HepG2 (cell line): ENCODE measurements around the gene CABLES2. TPM values are rescaled to one million over a fixed set of nuclear protein-coding genes. Genes with fewer than 3 reads are reported as not detected.

Experiments
- ARNTL ChIP-seq: sonication (generic); formaldehyde crosslinking; IDR thresholded peaks from 2 replicates; pipeline ENCODE4 v1.4.0; 2020; ENCODE audit warnings: mild to moderate bottlenecking, missing genetic modification reagents
- PITX1 ChIP-seq: sonication (generic); formaldehyde crosslinking; IDR thresholded peaks from 2 replicates; pipeline ENCODE4 v1.5.1; 2020; ENCODE audit warnings: mild to moderate bottlenecking, missing genetic modification reagents
- RFX1 ChIP-seq: fragments of 450-650 bp; IDR thresholded peaks from 2 replicates; pipeline ENCODE4 v1.6.1; 2017
- STAG1 ChIP-seq: sonication (generic); formaldehyde crosslinking; IDR thresholded peaks from 2 replicates; pipeline ENCODE4 v1.4.0; 2020; ENCODE audit warnings: missing genetic modification reagents
- ZNF274 ChIP-seq: sonication (generic); formaldehyde crosslinking; IDR thresholded peaks from 2 replicates; pipeline ENCODE4 v1.5.1; 2020; ENCODE audit warnings: mild to moderate bottlenecking, missing genetic modification reagents
- ZNF557 ChIP-seq: sonication (generic); formaldehyde crosslinking; IDR thresholded peaks from 2 replicates; pipeline ENCODE4 v1.4.0; 2020; ENCODE audit warnings: missing genetic modification reagents
- ZNF747 ChIP-seq: sonication (generic); formaldehyde crosslinking; IDR thresholded peaks from 2 replicates; pipeline ENCODE4 v1.8.1; 2023; ENCODE audit warnings: missing genetic modification reagents, mild to moderate bottlenecking, borderline replicate concordance
- ZNF891 ChIP-seq: sonication (generic); formaldehyde crosslinking; IDR thresholded peaks from 2 replicates; pipeline ENCODE4 v1.5.0; 2020; ENCODE audit warnings: mild to moderate bottlenecking, missing genetic modification reagents
- polyA plus RNA-seq, 8 experiments: library from polyadenylated mRNA; depleted of rRNA in 3 of 8; stranded (reverse) in 7 of 8; unstranded in 1 of 8; fragments of >200 nt; fragmentation: Illumina TruSeq in 4 of 8; extraction: Trizol in 4 of 8; gene quantifications; 2 replicates each; pipeline versions ENCODE4 v1.2.1 to v1.2.3, GENCODE V29; 2011 to 2016; ENCODE audit warnings: low read depth in 4 of 8, missing spikeins in 1 of 8, mixed read lengths in 1 of 8; ENCODE audit not compliant: insufficient read depth in 1 of 8
- total RNA-seq, 5 experiments: library from RNA; depleted of rRNA; stranded (reverse); fragments of >200 nt; fragmentation: Illumina TruSeq; extraction: Trizol; gene quantifications; 2 replicates each; pipeline ENCODE4 v1.2.3, GENCODE V29; 2016; ENCODE audit warnings: low read depth in 1 of 5
- TF ChIP-seq, protein P1 (sequence below): sonication (generic); formaldehyde crosslinking; IDR thresholded peaks from 2 replicates; pipeline ENCODE4 v1.9.0; 2021; ENCODE audit warnings: mild to moderate bottlenecking, missing genetic modification reagents
- TF ChIP-seq, protein P2 (sequence below), 2 experiments: fragments of 450-650 bp in 1 of 2; sonication (generic) in 1 of 2; formaldehyde crosslinking in 1 of 2; IDR thresholded peaks; 2 replicates each; pipeline versions ENCODE4 v1.6.1 to v1.8.0; 2016 to 2022; ENCODE audit warnings: antibody characterized with exemption in 1 of 2, mild to moderate bottlenecking in 1 of 2, missing genetic modification reagents in 1 of 2

CABLES2 gene
- total and polyA plus RNA-seq, 2 of the 13 experiments (the other 11 are each of a cell fraction or from before 2014, with no cell fraction given): 5.2 to 9.7 TPM

DNA sequence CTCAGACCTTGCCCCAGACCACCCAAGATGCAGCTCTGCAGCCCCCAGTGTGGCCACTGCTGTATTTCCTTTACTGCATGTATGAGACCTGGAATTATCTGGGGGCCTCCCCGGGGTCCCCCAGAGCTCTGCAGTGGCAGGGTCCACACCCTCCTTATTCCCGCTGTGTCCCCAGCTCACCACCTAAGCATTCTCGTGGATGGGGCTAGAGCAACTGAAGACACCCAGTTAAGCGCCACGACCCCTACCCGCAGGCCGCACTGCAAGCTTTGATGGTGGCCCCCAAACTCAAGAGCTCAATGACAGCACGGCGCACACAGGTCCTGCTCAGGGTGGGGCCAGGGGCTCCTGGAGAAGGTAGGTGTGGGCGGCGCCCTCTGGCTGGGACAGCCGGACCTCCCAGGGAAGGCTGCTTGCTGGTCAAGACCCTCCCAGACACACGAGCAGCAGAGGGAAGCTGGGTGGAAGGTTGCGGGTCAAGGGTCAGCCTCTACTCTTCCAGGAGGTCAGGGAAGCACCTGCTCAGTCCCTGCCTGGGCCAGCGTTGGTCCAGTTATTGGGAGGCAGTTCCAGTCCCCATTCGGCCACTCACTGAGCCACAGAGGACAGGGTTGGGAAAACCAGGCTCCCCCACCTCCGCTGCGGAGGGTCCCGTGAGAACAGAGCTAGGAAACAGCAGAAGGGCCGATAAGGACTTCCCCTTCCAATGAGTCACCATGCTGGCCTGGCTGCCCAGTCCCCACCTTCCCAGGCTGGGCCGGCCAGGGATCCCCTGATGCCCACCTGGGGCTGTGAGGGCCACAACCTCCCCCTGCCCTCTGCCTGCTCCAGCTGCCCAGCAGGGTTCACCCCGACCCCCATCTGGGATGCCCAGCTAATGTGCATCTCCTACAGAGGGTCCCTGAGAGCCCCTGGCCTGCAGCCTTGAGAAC, 42.9 kb downstream of the CABLES2 start (continued):
- TF ChIP-seq, protein P1, sequence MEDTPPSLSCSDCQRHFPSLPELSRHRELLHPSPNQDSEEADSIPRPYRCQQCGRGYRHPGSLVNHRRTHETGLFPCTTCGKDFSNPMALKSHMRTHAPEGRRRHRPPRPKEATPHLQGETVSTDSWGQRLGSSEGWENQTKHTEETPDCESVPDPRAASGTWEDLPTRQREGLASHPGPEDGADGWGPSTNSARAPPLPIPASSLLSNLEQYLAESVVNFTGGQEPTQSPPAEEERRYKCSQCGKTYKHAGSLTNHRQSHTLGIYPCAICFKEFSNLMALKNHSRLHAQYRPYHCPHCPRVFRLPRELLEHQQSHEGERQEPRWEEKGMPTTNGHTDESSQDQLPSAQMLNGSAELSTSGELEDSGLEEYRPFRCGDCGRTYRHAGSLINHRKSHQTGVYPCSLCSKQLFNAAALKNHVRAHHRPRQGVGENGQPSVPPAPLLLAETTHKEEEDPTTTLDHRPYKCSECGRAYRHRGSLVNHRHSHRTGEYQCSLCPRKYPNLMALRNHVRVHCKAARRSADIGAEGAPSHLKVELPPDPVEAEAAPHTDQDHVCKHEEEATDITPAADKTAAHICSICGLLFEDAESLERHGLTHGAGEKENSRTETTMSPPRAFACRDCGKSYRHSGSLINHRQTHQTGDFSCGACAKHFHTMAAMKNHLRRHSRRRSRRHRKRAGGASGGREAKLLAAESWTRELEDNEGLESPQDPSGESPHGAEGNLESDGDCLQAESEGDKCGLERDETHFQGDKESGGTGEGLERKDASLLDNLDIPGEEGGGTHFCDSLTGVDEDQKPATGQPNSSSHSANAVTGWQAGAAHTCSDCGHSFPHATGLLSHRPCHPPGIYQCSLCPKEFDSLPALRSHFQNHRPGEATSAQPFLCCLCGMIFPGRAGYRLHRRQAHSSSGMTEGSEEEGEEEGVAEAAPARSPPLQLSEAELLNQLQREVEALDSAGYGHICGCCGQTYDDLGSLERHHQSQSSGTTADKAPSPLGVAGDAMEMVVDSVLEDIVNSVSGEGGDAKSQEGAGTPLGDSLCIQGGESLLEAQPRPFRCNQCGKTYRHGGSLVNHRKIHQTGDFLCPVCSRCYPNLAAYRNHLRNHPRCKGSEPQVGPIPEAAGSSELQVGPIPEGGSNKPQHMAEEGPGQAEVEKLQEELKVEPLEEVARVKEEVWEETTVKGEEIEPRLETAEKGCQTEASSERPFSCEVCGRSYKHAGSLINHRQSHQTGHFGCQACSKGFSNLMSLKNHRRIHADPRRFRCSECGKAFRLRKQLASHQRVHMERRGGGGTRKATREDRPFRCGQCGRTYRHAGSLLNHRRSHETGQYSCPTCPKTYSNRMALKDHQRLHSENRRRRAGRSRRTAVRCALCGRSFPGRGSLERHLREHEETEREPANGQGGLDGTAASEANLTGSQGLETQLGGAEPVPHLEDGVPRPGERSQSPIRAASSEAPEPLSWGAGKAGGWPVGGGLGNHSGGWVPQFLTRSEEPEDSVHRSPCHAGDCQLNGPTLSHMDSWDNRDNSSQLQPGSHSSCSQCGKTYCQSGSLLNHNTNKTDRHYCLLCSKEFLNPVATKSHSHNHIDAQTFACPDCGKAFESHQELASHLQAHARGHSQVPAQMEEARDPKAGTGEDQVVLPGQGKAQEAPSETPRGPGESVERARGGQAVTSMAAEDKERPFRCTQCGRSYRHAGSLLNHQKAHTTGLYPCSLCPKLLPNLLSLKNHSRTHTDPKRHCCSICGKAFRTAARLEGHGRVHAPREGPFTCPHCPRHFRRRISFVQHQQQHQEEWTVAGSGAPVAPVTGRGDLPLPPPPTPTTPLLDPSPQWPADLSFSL (CRISPR knock-in tag): no peak
- TF ChIP-seq ZNF747 (no peak), PITX1 (CRISPR knock-in tag) (peak; percentile 11; the same call in 1 of the 2 replicates), ZNF557 (CRISPR knock-in tag) (no peak), ARNTL (no peak), STAG1 (CRISPR knock-in tag) (peak; percentile 20; the same call in 1 of the 2 replicates), ZNF891 (CRISPR knock-in tag) (0 out of 2 replicates have a peak, but pooled peaks have one; percentile 24), RFX1 (no peak), ZNF274 (0 out of 2 replicates have a peak, but pooled peaks have one; percentile 49)
- TF ChIP-seq, protein P2, sequence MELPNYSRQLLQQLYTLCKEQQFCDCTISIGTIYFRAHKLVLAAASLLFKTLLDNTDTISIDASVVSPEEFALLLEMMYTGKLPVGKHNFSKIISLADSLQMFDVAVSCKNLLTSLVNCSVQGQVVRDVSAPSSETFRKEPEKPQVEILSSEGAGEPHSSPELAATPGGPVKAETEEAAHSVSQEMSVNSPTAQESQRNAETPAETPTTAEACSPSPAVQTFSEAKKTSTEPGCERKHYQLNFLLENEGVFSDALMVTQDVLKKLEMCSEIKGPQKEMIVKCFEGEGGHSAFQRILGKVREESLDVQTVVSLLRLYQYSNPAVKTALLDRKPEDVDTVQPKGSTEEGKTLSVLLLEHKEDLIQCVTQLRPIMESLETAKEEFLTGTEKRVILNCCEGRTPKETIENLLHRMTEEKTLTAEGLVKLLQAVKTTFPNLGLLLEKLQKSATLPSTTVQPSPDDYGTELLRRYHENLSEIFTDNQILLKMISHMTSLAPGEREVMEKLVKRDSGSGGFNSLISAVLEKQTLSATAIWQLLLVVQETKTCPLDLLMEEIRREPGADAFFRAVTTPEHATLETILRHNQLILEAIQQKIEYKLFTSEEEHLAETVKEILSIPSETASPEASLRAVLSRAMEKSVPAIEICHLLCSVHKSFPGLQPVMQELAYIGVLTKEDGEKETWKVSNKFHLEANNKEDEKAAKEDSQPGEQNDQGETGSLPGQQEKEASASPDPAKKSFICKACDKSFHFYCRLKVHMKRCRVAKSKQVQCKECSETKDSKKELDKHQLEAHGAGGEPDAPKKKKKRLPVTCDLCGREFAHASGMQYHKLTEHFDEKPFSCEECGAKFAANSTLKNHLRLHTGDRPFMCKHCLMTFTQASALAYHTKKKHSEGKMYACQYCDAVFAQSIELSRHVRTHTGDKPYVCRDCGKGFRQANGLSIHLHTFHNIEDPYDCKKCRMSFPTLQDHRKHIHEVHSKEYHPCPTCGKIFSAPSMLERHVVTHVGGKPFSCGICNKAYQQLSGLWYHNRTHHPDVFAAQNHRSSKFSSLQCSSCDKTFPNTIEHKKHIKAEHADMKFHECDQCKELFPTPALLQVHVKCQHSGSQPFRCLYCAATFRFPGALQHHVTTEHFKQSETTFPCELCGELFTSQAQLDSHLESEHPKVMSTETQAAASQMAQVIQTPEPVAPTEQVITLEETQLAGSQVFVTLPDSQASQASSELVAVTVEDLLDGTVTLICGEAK (IDR thresholded peaks at IDR 0.05): no peak
- TF ChIP-seq, protein P2 (CRISPR knock-in tag; IDR thresholded peaks at IDR 0.05): 0 out of 2 replicates have a peak, but pooled peaks have one; percentile 16
